ENCODE results near the gene ZDHHC7. TPM values are rescaled to one million over a fixed set of nuclear protein-coding genes. Genes with fewer than 3 reads are reported as not detected.
A peak's percentile ranks its signal among the peaks of the same experiment; 100 is the strongest.
"Not testable (repeated sequence)": the region's sequence is repeated elsewhere in the genome, so short reads cannot be mapped to it uniquely, and the experiment has no call there.

Gene ZDHHC7
- total RNA-seq, 1 donor from 2014 or later = 79.7 TPM

DNA sequence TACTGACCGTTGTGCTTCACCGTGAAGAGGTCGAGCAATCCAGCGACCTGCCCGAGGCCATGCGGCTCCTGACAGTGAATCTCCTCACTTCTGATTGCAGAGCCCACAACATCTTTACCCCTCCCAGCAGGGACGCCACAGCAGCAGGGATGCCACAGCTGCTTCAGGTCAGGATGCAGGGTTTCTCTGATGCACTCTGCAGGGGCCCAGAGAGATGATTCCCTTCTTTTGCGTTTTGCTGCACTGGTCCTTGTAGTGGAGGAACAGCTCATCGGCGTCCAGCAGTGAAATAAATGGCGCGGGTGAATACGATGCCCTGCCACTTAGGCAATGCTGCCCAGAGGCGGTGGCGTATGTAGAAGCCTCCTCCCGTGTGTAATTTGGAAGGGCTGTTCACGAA is 21.8 kb upstream of the ZDHHC7 start:
- DNase-seq = no peak
- H3K4me1 ChIP-seq = peaks cover 18% of the 10 kb centered on the region
- intact Hi-C loops (cut with DNase I) = no loop called here

DNA sequence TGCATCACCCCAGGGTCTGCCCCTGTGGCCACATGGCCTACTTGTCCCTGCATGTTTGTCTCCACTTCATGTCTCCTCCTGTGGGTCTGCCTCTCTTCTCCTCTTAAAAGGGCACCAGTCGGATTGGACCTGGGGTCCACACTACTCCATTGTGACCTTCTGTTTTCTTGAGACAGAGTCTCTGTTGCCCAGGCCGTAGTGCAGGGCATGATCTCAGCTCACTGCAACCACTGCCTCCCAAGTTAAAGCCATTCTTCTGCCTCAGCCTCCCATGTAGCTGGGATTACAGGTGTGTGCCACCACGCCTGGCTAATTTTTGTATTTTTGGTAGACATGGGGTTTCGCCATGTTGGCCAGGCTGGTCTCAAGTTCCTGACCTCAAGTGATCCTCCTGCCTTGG is 20.9 kb upstream of the ZDHHC7 start:
- intact Hi-C loops (cut with DNase I); ATAC-seq; DNase-seq; H3K27me3 ChIP-seq; H3K27ac ChIP-seq; H3K9me3 ChIP-seq; H3K36me3 ChIP-seq; H3K4me3 ChIP-seq: not testable (repeated sequence)
- H3K4me1 ChIP-seq = peaks cover 20% of the 10 kb centered on the region

More for the DNA sequence above, 21.8 kb upstream of the ZDHHC7 start:
- no peak overlapping the region for H3K27ac ChIP-seq
- H3K36me3 ChIP-seq = peaks cover 4% of the 10 kb centered on the region
- H3K4me3 ChIP-seq = no peak overlapping the region
- H3K27me3 ChIP-seq = no peaks in the 10 kb centered on the region
- TF ChIP-seq, protein P1, sequence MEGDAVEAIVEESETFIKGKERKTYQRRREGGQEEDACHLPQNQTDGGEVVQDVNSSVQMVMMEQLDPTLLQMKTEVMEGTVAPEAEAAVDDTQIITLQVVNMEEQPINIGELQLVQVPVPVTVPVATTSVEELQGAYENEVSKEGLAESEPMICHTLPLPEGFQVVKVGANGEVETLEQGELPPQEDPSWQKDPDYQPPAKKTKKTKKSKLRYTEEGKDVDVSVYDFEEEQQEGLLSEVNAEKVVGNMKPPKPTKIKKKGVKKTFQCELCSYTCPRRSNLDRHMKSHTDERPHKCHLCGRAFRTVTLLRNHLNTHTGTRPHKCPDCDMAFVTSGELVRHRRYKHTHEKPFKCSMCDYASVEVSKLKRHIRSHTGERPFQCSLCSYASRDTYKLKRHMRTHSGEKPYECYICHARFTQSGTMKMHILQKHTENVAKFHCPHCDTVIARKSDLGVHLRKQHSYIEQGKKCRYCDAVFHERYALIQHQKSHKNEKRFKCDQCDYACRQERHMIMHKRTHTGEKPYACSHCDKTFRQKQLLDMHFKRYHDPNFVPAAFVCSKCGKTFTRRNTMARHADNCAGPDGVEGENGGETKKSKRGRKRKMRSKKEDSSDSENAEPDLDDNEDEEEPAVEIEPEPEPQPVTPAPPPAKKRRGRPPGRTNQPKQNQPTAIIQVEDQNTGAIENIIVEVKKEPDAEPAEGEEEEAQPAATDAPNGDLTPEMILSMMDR (IDR thresholded peaks at IDR 0.05) = no peak
- H3K9me3 ChIP-seq = no peaks in the 10 kb centered on the region
- no peak for ATAC-seq

DNA sequence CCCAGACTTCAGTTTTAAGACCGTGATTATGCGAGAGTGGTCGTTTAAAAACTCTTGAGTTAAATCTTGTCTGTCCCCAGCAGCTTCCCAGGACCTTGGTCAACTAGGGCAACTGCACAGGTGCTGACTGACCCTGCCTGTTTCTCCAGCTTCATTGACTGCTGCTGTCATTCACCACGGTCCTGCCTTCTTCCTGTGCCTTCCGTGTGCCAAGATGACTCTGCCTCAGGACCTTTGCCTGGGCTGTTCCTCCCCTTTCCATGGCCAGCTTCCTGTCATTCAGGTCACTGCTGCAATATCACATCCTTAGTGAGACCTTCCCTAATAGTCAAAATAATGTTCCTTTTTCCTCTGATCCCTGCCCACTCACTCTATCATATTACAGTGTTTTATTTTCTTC is 20.1 kb upstream of the ZDHHC7 start:
- intact Hi-C loops (cut with DNase I) = no loop called here
- no peaks in the 10 kb centered on the region for H3K36me3 ChIP-seq
- no peak overlapping the region for H3K4me3 ChIP-seq
- H3K27me3 ChIP-seq = no peaks in the 10 kb centered on the region
- ATAC-seq (no peak), DNase-seq (no peak)
- H3K9me3 ChIP-seq = no peaks in the 10 kb centered on the region
- TF ChIP-seq, protein P1 (IDR thresholded peaks at IDR 0.05) = no peak
- H3K4me1 ChIP-seq = peaks cover 26% of the 10 kb centered on the region
- no peak overlapping the region for H3K27ac ChIP-seq

DNA sequence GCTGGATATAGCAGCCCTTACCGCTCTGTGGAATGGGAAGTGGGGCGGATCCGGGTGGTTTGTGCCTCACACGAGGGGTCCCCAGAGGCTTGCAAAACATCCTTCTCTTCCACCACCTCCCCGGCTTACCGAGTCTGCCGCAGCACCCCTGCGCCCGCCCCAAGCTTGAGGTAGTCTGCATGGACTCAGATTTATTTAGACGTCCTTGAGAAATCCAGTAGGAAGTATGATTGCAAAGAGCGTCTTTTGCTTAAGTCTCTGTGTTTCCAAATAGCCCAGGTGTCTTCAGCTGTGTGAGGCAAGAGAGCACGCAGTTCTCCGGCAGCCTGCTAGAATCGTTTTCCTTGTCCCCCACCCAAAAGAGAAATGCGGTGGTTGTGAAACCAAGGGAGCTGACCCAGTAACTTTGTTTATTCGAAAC is 18.7 kb upstream of the ZDHHC7 start:
- no peaks in the 10 kb centered on the region for H3K36me3 ChIP-seq
- H3K9me3 ChIP-seq = no peaks in the 10 kb centered on the region
- H3K4me1 ChIP-seq = peaks cover 32% of the 10 kb centered on the region
- H3K27me3 ChIP-seq = no peaks in the 10 kb centered on the region
- H3K27ac ChIP-seq = no peak overlapping the region
- DNase-seq (no peak), ATAC-seq (no peak)
- TF ChIP-seq, protein P1 (IDR thresholded peaks at IDR 0.05) = no peak
- intact Hi-C loops (cut with DNase I) = no loop called here
- H3K4me3 ChIP-seq = no peak overlapping the region

DNA sequence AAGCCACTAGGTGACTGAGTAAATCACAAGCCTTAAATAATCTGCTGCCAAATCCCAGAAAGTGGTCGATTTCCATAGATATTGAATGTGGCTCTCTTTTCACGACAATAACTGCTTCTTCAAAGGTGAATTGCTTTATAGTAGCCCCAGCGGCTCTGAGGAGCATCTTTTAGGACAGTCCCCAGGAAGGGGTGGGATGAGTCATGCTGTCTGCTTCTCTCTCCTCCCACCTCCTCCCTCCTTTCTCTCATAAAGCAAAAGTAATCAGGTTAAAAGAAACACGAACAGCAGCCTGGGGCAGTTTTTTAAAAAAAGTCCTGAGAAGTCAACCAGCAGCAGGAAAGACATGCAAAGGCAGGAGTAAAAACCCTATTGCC is 18.1 kb upstream of the ZDHHC7 start:
- Histone ChIP-seq H3K4me1 (peaks cover 32% of the 10 kb centered on the region), H3K4me3 (peak overlapping the region; percentile 76), H3K27ac (no peak overlapping the region), H3K9me3 (no peaks in the 10 kb centered on the region), H3K36me3 (no peaks in the 10 kb centered on the region), H3K27me3 (no peaks in the 10 kb centered on the region)
- ATAC-seq = no peak
- TF ChIP-seq, protein P1 (IDR thresholded peaks at IDR 0.05) = no peak
- DNase-seq = no peak
- intact Hi-C loops (cut with DNase I) = no loop called here

DNA sequence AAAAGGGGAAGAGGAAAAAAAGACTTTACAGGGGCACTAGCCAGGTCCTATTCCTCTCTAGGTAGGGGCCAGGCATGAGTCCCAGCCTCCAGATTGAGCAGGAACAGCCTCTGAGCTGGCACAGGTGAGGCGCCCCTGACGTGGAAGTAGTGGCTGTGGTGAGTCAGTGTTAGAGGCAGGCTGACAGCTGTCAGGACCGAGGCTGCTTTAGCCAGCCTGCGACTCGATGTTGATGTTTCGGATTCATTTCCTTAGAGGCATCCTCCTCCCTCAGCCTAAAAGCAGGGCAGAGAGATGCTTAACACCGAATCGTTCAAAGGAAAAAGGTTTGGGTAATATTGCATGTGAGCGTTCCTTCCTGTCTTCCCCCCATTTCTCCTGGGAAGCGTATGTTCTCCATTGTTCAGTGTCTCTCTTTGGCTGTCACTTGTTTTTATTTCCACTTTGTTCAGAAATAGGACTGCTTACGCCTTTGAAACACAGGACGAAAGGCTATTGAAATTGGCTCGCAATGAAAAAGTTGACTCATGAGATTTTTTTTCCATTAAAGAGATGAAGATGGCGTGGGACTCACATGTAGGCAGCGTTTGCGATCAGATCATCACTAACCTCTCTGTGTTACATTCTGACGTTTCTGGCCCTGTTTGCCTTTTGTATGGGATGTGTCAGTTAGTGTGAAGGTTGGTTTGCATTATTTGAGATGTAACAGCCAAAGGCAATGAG is 17.5 kb upstream of the ZDHHC7 start:
- peak overlapping the region; percentile 39 for H3K27ac ChIP-seq
- intact Hi-C loops (cut with DNase I) = no loop called here
- peaks cover 32% of the 10 kb centered on the region for H3K4me1 ChIP-seq
- TF ChIP-seq, protein P1 (IDR thresholded peaks at IDR 0.05) = no peak
- peak overlapping the region; percentile 76 for H3K4me3 ChIP-seq
- H3K27me3 ChIP-seq = no peaks in the 10 kb centered on the region
- H3K9me3 ChIP-seq = no peaks in the 10 kb centered on the region
- DNase-seq (no peak), ATAC-seq (peak; percentile 9)
- H3K36me3 ChIP-seq = no peaks in the 10 kb centered on the region

All from upper lobe of right lung (tissue), 1 donor.